Putamen (tissue), 1 donor: ENCODE results near the gene SLC30A4.

ENCODE experiments used
- DNase-seq: peaks from one replicate; pipeline ENCODE4 v3.0.0-alpha.2; 2016; ENCODE audit warnings: low spot score

SLC30A4 gene

DNA sequence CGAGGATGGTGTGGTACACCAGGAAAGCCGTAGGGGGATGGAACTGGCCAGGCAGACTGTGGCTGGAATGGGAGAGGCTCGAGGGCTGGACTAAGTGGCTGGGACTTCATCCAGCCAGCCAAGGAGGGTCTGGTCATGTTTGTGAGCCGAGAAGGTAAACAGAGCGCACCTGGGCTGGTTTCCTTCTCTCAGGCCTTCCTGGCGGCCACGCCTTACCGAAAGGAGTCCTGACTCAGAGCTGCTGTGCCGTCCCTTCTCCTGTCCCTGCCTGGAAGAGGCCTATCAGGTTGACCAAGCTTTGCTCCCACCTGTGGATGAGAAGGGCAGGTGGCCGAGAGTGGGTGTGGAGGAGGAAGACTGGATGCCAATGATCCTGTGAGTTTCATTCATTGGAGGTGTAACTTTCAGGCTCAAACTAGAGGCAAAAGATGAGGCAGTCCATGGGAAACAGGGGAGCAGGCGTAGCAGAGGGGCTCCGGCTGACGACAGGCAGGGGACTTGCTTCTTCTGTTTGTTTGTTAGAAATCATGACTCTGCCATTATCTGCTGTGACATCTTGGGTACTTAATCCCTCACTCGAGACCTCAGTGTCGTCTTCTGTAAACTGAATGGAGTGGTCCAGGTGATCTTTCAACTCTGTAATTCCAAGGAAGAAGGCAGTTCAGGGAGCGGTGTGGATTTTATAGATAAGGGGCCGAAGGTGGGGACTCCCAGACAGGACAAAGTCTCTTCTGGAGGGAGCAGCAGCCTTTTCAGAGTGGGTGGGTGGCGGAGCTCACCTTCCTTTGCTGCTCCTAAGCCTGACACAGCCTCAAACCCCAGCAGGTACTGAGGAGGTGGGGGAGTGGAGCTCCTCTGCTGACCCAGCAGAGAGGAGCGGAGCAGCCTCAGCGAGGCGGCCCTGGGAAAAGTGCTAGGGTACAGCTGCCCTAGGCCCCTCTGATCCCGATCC lies 72.4 kb downstream of the SLC30A4 start:
- no peak for DNase-seq

DNA sequence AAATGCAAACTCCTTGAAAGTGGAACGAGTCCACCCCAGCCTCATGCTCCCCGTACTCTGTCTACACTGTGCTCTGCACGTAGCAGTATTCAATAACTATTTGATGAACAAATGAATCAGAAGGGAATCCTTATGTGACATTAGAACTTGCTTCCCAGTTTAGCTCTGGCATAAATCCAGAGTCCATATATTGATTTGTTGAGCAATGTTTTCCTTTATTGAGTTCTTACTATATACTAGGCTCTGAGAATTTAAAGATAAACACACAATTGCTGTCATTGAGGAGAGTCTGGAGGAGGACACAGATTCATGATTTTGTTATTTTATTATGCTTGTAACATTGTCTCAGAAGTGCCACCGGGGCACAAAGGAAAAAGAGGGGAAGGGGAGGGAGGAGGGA lies 73.2 kb downstream of the SLC30A4 start:
- DNase-seq, result no peak

DNA sequence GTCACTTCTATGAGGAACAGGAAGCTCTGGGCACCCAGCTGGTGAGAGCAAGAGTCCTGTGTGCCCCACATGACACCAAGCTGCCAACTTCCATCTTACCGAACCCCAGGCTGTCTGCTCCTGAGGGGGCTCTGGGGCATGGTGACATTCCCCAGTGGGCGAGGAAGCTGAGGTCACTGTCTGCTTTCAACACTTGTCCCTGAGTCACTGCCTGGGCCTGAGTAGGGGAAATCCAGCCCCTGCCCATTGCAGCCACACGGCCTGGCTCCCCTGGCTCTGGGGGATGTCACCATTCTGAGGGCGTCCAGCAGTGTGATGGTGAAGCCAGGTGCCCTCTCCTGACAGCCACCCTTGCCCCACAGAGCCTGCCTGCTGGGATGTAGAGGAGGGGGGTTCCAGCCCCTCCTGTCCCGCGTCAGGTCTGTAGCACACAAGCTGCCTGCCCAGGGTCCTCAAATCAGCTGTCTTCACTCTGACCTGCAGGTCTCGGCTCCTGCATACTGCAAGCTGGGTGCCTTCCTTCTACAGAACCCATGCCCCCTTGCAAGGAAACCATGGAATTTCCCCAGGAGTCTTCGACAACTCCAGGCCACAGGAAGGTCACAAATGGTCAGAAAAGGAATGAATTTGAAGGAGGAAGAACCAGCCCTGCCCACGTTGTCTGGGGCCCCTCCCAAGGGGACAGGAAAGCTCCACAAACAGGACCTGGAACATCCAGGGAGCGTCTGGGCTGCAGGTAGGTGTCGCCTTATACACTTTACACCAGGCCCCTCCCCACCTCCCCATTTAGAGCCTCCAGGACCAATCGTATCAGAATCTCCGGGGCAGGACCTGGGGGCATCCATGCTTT lies 74.3 kb downstream of the SLC30A4 start:
- no peak for DNase-seq

DNA sequence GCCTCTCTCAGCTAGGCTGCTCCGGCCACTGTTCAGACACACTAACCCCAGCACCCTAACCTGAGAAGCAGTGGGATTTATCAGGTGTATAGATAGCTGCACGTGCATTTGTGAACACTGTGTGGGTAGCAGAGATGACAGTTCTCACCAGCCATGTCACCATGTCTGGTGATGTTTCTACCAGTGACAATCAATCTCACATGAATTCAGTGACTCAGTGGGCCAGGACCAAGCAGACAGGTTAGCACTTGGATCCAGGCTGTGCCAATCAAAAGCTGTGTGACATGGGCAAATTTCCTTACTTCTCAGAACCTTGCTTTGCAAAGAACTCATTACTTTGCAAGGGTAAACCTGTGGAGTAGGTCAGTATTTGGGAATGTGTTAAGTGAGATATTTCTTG lies 78.9 kb downstream of the SLC30A4 start:
- DNase-seq, result no peak

GRCh38 chr15:45442507-45443135 lies 79.9 kb downstream of the SLC30A4 start:
- DNase-seq, result no peak

- DNase-seq, result no peak
These were observed 80.9 kb downstream of the SLC30A4 start for GRCh38 chr15:45441686-45442085.

- DNase-seq, result no peak
These were observed 81.5 kb downstream of the SLC30A4 start for GRCh38 chr15:45441036-45441435.

DNA sequence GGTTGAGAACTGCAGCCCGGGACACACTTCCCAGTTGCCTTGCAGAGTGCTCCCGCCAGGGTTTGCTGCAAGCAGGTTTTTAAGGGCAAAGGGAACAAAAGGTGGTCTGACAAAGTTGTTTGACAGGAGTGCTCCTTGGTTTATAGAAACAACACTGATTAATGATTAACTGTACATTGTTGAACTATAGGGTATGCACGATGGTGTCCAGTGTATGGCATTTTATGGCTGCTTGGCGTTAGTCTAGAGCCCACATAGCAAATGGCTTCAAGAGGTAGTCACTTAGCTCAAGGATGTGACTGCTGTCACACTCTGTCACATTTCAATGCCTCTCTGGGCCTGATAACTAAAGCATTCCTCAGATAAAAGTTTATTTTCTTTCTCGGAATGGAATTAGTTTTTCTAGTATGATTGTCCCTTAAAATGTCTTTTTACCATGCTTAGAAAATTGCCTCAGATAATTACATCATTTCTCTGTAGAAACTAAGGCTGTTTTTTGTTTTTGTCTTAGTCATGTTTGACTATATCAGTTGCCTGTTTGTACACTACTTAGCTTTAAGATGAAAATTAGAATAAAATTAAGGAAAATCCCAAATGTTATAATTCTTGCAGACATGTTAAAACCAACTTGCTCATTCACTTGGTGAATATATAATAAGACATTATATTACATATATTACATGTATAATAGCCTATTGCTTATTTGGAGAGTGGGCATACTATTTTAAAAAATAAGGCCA lies 82.9 kb downstream of the SLC30A4 start:
- DNase-seq, result no peak

DNA sequence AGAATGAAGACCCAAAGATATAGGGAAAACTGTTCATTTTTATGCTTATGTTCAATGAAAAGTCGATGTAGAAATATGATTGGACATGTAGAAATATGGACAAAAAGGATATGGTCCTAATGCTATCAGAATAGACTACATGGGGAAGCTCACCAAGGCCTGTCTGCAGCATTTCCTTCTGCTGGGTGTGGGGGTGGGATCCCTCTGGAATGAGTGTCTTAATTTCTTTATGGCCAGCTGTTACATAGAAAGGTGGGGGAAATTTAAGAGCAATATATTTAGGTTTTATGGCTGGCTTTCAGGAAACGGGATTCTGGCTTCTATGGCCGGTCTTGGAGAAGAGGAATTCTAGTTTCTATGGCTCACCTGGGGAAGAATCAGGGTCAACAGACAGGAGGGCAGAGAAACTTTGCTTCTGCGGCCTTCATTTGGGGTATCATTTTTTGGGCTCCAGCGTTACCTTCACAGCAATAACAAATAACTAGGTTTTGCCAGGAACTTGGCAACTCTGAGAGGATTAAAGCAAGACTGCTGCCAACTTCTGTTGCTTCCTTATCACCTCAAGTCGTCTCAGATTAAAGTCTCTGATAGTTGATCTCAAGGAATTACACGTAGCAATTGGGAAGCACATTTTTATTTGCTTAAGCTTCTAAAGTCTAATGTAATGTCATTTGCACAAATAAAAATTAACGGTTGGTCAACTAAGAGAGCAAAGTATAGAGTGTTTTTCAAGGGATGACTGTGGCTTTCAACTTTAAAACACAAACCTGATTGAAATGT lies 87.2 kb downstream of the SLC30A4 start:
- no peak for DNase-seq

GRCh38 chr15:45434078-45434567 lies 88.4 kb downstream of the SLC30A4 start:
- DNase-seq, result no peak

DNA sequence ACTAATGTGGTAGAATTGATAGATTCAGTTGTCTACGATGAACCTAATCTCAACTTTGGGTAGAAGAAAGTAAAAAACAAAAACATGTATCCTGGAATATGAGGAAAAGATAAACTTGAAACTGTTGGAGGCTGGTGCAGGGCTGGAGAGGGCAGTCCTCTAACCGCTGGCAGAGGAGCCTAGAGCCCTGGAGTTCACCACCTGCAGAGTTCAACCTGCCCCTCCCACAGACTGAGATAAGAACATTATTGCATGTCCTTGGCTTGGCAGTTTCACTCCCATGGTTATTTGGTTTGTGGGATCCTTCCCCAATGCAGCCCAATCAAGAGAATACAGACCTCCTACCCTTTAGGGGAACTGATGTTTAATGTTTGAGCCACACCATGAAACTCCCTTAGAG lies 91.0 kb downstream of the SLC30A4 start:
- DNase-seq, result no peak

- no peak for DNase-seq
These were observed 92.4 kb downstream of the SLC30A4 start for GRCh38 chr15:45429941-45430792.
